ENCODE measurements around the gene CACHD1.

CACHD1 gene

DNA sequence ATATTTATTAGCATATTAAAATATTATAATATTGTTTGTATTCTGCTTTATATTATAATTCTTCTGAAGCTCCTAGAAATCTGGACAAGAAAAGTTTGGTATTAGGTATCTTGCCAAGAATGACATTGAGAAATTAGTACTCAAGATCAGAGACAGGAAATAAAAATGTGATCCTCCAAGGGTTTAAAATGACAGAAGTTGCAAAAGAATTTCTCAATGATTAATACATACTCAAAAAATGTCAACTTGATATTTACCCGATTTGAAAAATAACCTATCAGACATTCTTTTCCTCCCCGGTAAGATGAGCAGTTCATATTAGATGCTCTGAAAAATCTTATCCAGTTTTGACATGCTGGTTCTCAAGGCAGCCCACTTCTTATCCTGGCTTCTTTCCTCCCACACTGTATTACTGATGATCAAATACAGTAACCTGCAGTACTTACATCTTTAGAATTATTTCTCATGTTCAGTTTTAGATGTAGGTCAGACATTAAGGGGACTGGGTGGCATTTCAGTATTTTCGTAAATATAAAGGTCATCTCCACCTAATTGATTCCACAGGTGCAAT, 55.3 kb downstream of the CACHD1 start:
- DNase-seq, result no peak

DNA sequence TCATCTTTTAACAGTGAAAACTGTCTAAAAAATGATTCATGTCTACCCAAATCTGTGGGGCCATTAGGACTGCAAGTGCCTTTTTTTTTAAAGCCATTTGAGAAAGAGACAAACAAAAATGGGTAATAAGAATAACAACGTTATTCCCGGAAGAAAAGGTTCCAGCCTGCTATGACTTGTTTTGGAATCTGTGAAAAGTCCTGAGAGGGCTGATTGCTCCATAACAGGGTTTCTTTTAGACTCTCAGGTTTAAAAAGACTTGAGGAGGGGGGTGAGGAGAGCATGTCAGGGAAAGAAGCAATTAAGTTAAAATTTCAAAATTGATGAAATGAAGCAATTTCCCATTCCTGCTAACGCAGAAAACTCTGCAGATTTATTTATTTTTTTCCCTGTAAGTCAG, 56.4 kb downstream of the CACHD1 start:
- DNase-seq, result no peak

DNA sequence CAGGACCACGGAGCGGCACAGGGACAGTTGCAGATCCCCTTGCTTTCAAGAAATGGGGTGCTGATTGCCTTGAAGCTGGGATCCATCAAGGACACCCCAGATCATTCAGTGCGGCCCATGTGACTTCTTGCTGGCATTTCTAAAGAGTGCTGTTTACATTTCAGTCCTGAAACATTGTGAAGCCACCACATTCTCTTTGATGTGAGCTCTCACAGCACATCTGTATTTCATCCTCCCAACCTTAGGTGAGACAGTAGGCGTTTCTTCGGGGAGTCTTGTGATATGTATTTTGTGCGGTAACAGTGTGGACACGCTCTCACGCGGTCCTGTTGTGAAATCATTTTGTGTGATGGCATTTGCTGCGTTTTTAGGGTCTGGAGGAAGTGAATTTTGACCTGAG, 57.2 kb downstream of the CACHD1 start:
- DNase-seq, result no peak

- DNase-seq, result no peak
These were observed 57.9 kb downstream of the CACHD1 start for GRCh38 chr1:64527786-64528185.

- DNase-seq, result no peak
These were observed 61.2 kb downstream of the CACHD1 start for GRCh38 chr1:64530969-64531692.

DNA sequence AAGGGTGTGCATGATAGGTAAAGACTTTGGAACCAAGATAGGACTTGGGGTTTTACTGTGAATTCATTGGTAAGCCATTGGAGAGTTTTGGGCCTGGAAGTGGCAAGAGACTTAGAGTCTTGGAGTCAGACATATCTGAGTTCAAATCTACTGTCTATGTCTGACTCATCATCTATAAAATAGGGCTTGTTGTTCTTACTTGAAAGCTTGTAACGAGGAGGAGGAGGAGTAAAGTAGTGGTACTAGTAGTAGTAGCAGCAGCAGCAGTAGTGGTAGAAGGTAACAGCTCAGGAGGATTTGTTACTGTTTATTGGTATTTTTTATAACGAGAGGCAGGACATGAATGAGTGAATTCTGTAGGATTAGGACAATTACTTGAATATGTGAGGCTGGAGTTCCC, 62.7 kb downstream of the CACHD1 start:
- DNase-seq, result no peak

DNA sequence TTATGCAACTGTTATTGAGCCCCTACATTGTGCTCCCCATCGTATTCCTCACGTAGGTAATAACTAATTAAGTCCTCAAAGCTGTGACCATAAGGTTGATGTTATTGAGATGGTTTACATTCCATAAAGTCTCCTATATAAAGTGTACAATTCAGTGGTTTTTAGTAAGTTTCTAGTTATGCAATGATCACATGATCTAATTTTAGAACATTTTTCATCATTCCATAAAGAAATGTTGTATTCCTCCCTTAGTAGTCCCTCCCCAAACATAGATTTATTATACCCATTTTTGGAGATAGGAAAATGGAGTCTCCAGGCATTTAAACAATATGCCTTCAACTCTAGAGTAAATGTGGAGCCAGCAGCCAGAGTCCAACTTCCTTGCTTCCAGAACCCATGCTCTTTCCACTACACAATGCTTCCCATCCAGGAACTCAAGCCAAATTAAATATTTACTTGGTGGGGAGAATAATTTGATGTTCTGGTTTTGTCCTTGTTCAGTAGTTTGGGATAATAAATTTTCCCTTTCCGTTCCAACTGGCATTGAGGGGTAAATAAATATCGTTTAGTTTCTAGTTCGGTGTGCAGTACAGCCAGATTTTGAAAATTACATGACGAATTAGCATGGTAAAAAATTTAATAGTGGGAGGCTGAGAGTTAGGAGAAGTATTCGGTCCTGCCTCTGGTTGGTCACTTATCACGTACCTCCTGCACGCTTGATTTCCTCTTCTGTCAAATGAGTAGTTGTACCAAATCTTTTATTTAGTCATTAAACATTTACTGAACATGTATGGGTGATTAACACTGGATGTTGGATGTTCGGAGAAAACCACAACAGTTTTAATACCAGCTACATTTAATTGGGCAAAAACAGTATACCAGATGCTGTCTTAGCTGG, 66.3 kb downstream of the CACHD1 start:
- no peak for DNase-seq

DNA sequence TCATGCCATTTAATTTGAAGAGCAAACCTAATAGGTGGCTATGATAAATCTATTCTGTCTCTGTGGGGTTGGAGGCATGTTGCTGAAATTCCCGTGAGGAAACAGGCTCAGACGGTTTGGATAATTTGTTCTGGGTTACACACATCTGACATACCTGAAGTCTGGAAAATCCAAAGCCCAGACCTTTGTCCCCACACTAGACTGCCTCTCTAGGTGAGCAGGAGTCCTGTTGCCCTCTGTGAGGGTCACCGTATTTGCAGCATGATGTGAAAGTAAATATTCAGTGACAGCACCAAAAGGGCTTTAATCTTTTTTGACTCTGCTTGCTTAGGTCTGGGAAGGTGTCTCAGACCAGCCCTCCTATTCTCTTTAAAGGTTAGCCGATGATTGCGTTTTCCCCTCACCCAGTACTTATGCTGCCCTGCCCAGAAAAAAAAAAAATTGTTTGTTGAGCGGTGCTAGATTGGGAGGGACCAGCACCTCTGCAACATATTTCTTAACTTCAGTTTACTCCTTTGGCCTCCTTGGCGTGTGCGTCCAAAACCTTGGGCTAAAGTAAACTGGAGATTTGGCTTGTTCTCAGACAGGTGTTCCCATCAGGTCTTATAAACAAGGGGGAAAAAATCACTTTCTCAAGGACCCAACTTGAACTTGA, 67.0 kb downstream of the CACHD1 start:
- DNase-seq, result no peak

- no peak for DNase-seq
These were observed 68.0 kb downstream of the CACHD1 start for GRCh38 chr1:64537942-64538341.

DNA sequence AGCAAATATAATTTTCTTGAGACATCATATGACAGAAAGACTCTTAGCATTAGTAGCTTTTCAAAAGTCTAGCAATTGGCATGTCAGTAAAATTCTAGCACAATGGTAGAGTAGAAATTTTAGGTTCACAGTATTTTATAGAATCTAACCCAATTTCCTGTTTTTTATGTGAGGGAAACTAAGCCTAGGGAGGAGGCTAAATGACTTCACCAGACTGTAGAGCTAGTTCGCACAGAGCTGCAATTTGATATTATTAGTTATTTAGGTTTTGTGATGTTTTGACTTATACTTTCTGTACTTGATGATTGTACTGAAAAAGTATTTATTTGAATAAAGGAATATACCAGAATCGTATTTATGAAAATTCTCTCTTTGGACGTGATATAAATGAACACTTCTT, 68.5 kb downstream of the CACHD1 start:
- DNase-seq, result no peak

DNA sequence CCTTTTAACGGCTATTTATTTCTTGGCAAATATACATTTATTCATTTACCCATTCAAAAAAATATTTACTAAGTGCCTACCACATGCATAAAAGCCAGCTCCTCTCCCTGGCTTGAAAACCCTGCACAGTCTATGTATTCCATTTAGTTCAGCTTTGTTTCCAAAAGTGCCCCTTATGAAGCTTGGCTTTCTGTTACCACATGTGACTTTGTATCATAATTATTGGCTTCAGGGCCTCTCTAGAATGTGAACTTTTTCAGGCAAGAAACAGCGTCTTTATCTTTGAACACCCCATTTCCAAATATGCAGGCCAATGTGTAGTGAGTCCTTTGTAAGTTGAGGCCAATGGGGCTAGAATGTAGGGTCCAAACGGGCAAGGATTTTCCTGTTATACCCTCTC, 69.4 kb downstream of the CACHD1 start:
- no peak for DNase-seq

DNA sequence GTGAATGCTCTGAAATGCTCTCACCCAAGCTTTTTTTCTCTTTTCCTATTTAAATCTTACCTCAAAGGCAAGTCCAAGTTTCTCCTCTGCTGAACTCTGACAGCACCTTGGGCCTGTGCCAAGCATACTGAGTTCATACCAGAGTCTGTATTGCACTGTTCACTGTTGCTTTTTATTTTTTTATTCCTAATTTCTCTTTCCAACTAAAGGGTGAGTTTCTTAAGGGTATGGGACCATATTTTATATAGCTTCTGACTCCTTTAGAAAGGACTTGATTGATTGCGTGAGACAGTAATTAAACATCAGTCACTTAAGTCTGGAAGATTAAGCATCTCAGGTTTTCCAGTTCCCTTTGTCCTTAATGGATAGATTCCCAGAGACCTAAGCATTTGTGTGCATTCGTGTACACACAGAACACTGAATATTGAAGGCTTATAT, 69.9 kb downstream of the CACHD1 start:
- DNase-seq, result no peak

GRCh38 chr1:64540265-64540791, 70.4 kb downstream of the CACHD1 start:
- DNase-seq, result no peak

- DNase-seq, result no peak
These were observed 72.2 kb downstream of the CACHD1 start for GRCh38 chr1:64542118-64542517.

DNA sequence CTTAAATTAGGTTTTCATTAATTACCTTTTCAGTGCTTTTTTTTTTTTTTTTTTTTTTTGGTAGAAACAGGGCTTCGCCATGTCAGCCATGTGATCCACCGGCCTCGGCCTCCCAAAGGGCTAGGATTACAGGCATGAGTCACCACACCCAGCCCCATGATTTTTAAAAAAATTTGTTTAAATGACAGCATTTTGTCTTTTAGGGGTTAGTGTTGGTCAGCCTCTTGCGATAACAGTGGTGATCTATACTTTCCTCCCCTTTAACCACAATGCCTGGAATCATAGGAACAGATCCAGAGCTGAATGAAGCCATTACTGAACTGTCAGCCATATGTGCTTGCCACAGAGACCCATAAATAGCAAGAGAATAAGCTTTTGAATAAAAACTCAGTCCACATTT, 73.9 kb downstream of the CACHD1 start:
- DNase-seq, result no peak

- DNase-seq, result no peak
These were observed 75.4 kb downstream of the CACHD1 start for GRCh38 chr1:64545118-64545843.

GRCh38 chr1:64546013-64546412, 76.1 kb downstream of the CACHD1 start:
- DNase-seq, result no peak

GRCh38 chr1:64549464-64550239, 79.7 kb downstream of the CACHD1 start:
- no peak for DNase-seq

GRCh38 chr1:64550510-64550909, 80.6 kb downstream of the CACHD1 start:
- DNase-seq, result no peak

DNA sequence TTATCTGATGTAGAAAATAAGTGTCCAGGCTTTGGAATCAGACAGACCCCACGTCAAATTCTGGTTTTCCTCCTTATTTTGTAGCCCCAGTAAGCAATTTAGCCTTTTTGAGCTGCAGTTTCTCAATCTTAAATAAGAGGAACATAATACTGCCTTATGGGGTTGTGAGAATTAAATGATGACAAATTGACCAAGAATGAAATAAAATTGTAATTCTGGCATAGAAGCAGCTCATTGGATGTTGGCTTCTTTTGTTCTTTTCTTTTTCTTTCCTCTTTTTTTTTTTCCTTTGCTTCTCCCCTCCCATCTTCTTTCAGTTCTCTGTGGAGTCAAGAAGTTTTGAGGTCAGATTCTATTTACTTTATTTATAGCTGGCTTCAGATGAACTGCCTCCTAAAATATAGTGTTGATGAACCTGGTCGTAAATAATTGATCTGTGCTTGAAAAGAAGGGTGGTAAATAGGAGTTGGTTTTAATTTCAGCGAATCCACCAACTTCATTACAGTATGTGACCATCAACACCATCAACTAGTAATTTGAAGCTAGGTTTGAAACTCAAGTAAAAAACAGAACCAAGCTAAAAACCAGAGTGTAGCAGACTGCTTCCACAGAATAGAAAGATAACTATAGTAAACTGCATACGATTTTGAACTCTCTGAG, 81.1 kb downstream of the CACHD1 start:
- no peak for DNase-seq

GRCh38 chr1:64553285-64553684, 83.4 kb downstream of the CACHD1 start:
- DNase-seq, result no peak
